BE2C (cell line): ENCODE results near the gene KIAA1671.

ENCODE experiments used
- DNase-seq: peaks from one replicate; pipeline ENCODE4 v3.0.0-alpha.2; 2020
- H3K27me3 ChIP-seq: fragments of 250-450 bp; sonication (Bioruptor Pico); 2 replicates; pipeline ENCODE4 v1.5.1; 2020; ENCODE audit warnings: mild to moderate bottlenecking
- H3K36me3 ChIP-seq: fragments of 250-450 bp; sonication (Bioruptor Pico); 2 replicates; pipeline ENCODE4 v1.5.1; 2020; ENCODE audit warnings: mild to moderate bottlenecking
- H3K4me1 ChIP-seq: fragments of 250-450 bp; sonication (Bioruptor Pico); 2 replicates; pipeline ENCODE4 v1.5.1; 2020
- H3K4me3 ChIP-seq: 2 replicates; pipeline ENCODE4 v1.5.1; 2011; ENCODE audit warnings: low read depth, low read length
- H3K9me3 ChIP-seq: fragments of 250-450 bp; sonication (Bioruptor Pico); 2 replicates; pipeline ENCODE4 v1.5.1; 2020
- CTCF ChIP-seq: IDR thresholded peaks from 2 replicates; pipeline ENCODE4 v1.5.1; 2012; ENCODE audit warnings: mild to moderate bottlenecking, low read depth, low read length

Gene KIAA1671

GRCh38 chr22:25018009-25018408, 65.5 kb downstream of the KIAA1671 start:
- DNase-seq: no peak
- no peak for TF ChIP-seq CTCF
- H3K9me3 ChIP-seq: peaks cover 2% of the 10 kb centered on the region; the same call in 1 of the 2 replicates
- no peaks in the 10 kb centered on the region for H3K4me1 ChIP-seq
- H3K4me3 ChIP-seq: no peak overlapping the region
- H3K27me3 ChIP-seq: no peaks in the 10 kb centered on the region
- H3K36me3 ChIP-seq: no peaks in the 10 kb centered on the region

DNA sequence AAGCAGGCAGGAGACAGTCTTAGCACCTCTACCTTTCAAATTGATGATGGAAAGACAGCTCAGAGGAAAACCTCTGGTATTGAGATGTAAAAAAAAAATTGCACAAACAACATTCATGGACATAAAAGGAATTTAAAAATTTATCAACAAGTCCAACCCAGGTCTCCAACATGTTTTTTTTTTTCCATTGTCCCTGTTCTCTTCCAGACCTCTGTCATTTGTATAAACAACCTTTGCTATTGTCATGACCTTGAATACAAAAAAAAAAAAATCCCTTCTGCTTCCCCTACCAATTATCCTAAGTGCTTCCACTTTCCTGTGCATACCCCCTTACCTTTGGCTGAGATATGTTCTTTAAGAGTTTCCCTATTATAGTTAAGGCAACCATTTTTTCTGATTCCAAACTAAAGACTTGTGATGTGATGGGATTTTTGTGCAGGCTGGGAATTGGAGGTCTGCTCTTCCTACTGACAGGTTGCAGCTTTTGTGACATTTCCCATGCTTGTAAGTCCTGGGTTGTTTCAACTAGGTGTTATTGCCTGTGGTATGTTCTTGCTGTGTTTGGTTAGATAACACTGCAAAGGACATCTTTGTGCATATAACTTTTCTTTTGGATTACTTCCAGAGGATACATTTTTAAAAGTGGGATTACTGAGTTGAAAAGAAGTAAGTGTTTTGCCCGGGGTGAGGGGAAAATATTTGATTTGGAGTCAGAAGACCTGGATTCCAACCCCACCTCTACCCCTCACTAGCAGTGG, 67.1 kb downstream of the KIAA1671 start:
- peaks cover 2% of the 10 kb centered on the region; the same call in 1 of the 2 replicates for H3K9me3 ChIP-seq
- no peaks in the 10 kb centered on the region for H3K36me3 ChIP-seq
- no peak for DNase-seq
- H3K4me1 ChIP-seq: no peaks in the 10 kb centered on the region
- TF ChIP-seq CTCF: no peak
- no peak overlapping the region for H3K4me3 ChIP-seq
- H3K27me3 ChIP-seq: no peaks in the 10 kb centered on the region

DNA sequence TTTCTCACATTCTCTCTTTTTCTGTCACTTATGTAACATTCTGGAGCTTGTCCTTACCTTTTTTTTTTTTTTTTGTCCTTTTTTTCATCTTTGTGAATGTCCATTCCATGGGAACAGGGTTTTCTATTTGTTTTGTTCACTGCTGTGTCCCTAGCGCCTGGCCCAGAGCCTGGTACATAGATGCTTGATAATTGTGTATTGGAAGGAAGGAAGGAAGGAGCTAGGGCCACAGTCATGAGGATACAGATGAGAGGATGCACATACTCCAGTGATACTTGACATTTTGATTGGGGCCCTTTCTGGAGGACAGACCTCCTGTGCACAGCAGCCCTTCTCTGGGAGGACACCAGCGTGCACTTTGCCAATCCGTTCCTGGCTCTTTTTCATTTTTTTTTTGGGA, 68.9 kb downstream of the KIAA1671 start:
- no peak for TF ChIP-seq CTCF
- H3K4me3 ChIP-seq: no peak overlapping the region
- H3K4me1 ChIP-seq: no peaks in the 10 kb centered on the region
- DNase-seq: no peak
- no peaks in the 10 kb centered on the region for H3K27me3 ChIP-seq
- no peaks in the 10 kb centered on the region for H3K36me3 ChIP-seq
- H3K9me3 ChIP-seq: peaks cover 2% of the 10 kb centered on the region; the same call in 1 of the 2 replicates

GRCh38 chr22:25021976-25022711, 69.6 kb downstream of the KIAA1671 start:
- TF ChIP-seq CTCF: no peak

GRCh38 chr22:25023879-25024278, 71.4 kb downstream of the KIAA1671 start:
- H3K4me1 ChIP-seq: no peaks in the 10 kb centered on the region
- no peak for DNase-seq
- H3K27me3 ChIP-seq: no peaks in the 10 kb centered on the region
- no peak overlapping the region for H3K4me3 ChIP-seq
- no peaks in the 10 kb centered on the region for H3K36me3 ChIP-seq
- peaks cover 2% of the 10 kb centered on the region; the same call in 1 of the 2 replicates for H3K9me3 ChIP-seq
- TF ChIP-seq CTCF: no peak

More at GRCh38 chr22:25021976-25022711, 69.6 kb downstream of the KIAA1671 start:
- Histone ChIP-seq H3K4me1 (no peaks in the 10 kb centered on the region), H3K36me3 (no peaks in the 10 kb centered on the region), H3K4me3 (no peak overlapping the region), H3K27me3 (no peaks in the 10 kb centered on the region), H3K9me3 (peaks cover 2% of the 10 kb centered on the region; the same call in 1 of the 2 replicates)
- DNase-seq: no peak

- Histone ChIP-seq H3K4me3 (no peak overlapping the region), H3K27me3 (no peaks in the 10 kb centered on the region), H3K4me1 (no peaks in the 10 kb centered on the region), H3K9me3 (peaks cover under 1% of the 10 kb centered on the region; the same call in 1 of the 2 replicates), H3K36me3 (no peaks in the 10 kb centered on the region)
- TF ChIP-seq CTCF: no peak
- no peak for DNase-seq
These were observed 72.4 kb downstream of the KIAA1671 start for GRCh38 chr22:25024895-25025294.
